ENCODE measurements around the gene OR6C76.
"Not testable (repeated sequence)": the region's sequence is repeated elsewhere in the genome, so short reads cannot be mapped to it uniquely, and the experiment has no call there.

OR6C76 gene

DNA sequence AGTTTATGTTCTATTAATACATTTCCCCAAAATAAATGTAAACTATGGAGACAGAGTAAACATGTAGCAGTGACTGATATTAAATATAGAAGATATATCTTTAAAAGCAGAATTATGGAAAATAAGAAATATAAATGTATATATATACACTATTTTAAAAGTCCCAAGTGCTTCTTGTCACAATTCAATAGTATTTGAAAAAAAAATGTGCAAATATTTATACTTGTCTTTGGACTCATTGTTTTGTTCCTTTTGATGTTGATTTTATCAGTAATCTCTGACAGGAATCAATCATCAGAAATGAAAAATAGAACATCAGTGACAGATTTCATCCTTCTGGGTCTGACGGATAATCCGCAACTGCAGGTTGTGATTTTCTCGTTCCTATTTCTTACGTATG lies at the start of gene OR6C76:
Gene OR6C76, plus strand, starts transcription at position 301 of the 400 bp plus-strand sequence. Its CDS starts 0 bp downstream, at position 301.
- no peak for DNase-seq (ENCODE audit: low read depth in 2 of 2)

DNA sequence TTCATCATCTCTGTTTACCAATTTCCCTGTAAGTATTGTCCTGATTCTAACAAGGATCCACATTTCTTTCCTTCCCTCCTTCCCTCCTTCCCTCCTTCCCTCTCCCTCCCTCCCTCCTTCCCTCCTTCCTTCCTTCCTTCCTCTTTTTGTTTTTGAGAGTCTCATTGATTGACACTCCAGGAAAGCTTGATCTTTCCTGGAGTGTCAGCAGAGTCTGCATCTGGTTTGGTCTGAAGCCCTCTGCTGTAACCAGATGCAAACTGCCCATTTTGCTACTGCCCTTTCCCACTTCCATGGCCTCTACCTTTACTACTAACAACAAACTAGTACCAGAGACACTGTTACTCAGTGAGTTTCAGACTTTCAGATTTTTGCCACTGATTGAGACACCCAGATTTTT lies 40.2 kb upstream of the OR6C76 start:
- DNase-seq (ENCODE audit: low read depth in 2 of 2) = no peak

DNA sequence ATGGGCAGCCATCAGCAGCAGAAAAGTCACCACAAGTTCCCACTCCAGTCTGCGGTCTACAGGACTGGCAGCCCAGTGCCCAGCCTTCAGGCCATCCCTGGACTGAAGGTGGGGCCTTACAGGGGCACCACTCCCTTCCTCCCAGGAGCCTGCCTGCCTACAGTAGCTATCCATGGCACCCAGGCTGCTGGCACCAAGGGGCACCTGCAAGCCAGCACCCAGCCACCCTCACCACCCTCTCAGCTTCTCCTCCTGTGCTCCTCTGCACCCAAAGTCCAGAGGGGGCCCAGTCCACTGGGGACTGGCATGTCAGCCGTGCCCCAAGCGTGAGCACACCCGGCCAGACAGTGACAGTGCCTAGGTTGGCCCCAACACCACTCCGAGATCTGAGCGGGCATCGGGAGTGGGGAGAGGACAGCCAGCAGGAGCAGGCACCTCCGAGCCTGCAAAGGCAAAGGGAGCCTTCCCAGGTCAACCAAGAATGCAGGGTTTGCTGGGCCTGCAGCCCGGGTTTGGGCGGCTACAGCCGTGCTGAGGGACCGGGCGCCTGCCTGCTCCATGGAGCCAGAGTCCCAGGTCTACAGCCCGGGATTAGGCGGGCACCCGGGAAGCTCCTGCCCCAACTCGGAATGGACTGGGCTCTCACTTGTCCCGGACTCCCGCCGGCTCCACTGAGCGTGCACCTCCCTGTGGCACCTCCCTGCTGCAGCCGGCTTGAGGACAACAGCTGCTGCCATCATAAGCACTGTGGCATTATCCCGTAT lies 33.8 kb upstream of the OR6C76 start:
- DNase-seq (ENCODE audit: low read depth in 2 of 2) = no peak

DNA sequence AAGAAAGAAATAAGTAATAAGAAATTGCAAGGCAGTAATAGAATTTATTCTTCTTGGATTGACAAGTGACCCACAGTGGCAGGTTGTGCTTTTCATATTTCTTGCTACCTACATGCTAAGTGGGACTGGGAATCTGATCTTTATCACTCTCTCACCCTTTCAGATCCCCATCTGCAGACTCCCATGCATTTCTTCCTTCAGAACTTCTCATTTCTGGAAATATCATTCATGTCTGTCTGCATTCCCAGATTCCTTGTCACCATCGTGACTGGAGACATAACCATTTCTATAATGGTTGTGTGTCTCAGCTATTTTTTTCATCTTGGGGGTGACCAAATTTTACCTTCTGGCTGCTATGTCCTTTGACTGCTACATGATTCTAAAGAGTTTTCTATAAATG lies 29.7 kb upstream of the OR6C76 start:
- no peak for DNase-seq (ENCODE audit: low read depth in 2 of 2)

DNA sequence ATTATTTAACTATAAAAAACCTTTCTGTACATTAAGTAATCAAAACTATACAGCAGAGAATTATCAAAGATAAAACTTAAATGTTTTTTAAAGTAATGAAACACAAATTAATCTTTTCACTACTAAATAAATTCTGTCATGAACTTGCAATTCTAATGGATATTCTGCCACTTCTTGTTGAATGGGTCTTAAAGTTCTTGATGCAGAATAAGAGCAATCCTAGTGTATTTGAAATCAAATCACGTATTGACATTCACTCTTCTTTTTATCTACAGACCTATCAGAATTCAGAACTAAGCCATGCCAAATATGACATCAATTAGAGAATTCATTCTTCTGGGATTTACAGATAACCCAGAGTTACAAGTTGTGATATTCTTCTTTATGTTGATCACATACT lies 25.8 kb upstream of the OR6C76 start, which contains the start of gene OR6C65:
Gene OR6C65, plus strand, starts transcription at position 301 of the 400 bp plus-strand sequence. Its CDS starts 0 bp downstream, at position 301.
- DNase-seq (ENCODE audit: low read depth in 2 of 2) = no peak

DNA sequence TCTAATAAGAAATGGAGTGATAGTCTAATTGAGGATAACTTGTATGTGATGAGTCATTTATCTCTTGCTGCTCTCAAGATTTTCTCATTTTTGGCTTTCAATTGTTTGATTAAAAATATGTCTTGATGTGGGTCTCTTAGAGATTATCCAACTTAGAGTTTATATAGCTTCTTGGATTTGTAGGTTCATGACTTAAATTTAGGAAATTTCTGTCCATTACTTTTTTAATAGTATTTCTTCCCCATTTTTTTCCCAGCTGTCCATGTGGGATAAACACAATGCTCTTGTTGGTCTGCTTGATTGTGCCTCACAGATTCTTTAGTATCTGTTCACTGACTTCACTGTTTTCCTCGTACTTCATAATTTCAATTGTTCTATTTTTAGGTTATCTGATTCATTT lies 18.2 kb upstream of the OR6C76 start:
- no peak for DNase-seq (ENCODE audit: low read depth in 2 of 2)

DNA sequence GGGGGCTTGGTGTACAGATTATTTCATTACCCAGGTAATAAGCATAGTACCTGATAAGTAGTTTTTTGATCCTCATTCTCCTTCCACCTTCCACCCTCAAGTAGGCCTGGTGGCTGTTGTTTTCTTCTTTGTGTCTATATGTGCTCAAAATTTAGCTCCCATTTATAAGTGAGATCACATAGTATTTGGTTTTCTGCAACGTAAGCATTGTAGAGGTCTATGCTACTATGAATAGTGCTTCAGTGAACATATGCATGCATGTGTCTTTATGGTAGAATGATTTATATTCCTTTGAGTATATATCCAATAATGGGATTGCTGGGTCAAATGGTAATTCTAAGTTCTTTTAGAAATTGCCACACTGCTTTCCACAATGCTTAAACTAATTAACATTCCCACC lies 16.9 kb upstream of the OR6C76 start:
- DNase-seq (ENCODE audit: low read depth in 2 of 2) = not testable (repeated sequence)

DNA sequence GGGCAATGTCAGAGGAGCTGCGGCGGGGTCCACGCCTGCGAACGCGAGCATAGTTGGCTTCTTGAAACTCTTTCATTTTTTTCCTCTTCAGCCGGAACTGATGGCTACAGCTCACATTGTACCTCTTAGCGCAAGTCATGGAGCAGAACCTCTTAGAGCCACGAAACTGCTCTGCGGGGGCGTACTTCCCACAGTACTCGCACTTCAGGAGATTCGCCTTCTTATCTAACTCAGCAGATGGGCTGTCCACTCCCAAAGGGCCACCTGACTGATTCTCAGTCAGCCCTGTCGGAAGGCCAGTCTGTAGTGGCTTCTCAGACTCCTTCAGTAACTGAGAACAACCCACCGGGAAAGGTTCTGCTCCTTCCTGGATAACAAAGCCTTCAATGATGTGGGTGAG lies 13.9 kb upstream of the OR6C76 start:
- not testable (repeated sequence) for DNase-seq (ENCODE audit: low read depth in 2 of 2)

DNA sequence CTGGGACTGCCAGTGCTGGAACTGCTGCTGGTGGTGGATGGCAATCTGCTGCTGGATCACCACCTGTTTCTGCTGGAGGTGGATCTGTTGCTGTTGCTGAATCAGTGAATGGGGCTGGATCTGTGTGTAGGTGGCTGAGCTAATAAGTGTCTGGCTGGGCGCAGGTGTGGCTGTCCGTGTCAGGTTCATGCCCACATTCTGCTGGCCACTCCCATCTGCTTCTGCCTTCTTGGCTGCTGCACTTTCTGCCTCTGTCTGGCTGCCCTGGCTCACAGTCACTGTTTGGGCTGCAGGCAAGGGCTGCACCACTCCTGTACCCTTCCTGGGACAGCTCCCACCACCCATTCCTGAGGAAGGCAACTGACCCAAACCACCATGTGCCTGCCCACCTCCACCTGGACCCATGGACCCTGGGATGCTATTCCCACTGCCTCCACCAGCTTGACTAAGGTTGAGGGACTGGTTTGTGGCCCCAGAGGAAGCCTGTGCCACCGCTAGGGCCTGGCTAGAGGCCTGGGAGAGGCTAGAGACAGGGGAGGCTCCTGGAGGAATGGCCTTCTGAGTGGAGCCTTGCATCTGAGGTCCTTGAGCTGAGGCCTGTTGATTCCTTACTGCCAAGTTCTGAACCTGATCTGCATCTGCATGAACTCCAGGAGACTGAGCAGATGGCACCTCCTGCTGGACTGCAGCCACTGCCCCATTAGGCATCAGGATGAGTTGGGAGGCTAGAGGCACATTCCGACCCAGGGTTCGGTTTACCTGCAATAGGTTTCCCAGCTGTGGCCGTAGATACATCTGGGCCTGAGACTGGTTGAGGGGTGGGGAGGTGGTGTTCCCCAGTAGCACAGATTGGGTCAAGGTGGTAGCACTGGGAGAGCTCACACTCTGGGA lies 12.3 kb upstream of the OR6C76 start:
- DNase-seq (ENCODE audit: low read depth in 2 of 2) = not testable (repeated sequence)

DNA sequence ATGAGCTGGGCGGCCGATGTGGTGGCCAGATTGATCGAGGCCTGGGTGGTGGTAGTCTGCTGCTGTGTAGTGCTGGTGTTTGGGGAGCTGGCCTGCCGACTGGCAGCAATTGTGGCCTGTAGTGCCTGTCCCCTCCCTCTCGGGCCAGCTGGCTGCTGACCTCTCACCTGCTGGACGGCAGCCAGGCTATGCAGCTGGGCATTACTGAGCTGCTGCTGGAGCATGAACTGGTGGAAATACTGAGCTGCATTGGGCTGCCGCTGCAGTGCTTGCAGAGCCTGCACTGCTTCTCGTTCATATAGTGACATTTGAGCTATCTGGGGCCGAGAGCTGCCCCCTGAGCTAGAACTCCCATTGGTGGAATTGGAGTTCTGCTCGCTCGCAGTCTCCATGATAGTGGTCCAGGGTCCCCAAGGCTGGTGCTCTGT lies 11.6 kb upstream of the OR6C76 start:
- DNase-seq (ENCODE audit: low read depth in 2 of 2) = not testable (repeated sequence)

DNA sequence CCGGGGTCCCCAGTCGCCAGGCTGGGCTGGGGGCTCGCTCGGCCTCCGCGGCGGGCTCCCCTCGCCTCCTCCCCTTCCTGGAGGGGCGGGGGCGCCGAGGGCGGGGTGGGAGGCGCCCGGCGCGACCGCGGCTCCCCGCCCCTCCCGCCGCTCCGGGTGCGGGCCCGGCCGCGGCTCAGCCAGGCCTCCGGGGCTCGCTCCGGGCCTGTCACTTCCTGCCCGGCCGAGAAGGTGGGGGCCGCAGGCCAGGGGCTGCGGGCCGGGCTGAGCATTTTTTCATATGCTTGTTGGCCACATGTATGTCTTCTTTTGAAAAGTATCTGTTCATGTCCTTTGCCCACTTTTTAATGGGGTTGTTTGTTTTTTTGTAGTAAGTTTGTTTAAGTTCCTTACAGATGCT lies 11.2 kb upstream of the OR6C76 start:
- not testable (repeated sequence) for DNase-seq (ENCODE audit: low read depth in 2 of 2)

DNA sequence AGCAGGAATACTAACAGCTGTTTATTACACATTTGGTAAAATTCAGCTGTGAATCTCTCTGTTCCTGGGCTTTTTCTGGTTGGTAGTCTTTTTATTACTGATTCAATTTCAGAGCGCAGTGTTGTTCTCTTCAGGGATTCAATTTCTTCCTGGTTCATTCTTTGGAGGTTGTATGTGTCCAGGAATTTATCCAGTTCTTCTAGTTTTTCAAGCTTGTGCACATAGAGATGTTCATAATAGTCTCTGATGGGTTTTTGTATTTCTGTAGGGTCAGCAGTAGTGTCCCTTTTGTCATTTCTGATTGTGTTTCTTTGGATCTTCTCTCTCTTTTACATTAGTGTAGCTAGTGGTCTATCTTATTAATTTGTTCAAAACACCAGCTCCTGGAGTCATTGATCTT lies 9.1 kb upstream of the OR6C76 start:
- DNase-seq (ENCODE audit: low read depth in 2 of 2) = no peak

DNA sequence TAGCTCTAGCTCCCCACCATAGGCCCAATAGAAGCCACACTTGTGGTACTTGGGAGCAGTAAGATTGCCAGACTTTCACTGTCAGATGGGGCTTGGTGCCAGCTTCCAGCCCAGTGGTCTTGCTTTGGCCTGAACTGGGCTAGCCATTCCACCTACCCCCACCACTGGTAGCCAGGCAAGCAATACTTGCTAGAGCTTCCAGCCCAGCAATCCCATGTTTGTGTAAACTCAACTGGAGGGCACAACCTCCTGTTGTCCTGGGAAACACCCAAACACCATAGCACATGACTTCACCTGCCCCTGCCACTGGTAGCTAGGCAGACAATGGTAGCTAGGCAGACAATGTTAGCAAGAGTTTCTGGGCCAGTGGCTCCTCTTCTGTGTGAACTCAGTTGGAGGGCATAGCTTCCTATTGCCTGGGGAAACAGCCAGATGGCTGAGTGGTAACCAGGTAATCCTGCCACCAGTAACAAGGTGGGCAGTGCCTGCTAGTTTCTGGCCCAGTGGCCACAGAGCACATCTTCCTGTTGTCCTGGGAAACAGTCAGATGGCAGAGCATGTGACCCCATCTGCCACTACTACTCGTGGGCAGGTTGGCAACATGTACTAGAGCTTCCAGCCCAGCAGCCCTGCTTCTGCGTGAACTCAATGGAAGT lies 5.6 kb upstream of the OR6C76 start:
- DNase-seq (ENCODE audit: low read depth in 2 of 2) = no peak

DNA sequence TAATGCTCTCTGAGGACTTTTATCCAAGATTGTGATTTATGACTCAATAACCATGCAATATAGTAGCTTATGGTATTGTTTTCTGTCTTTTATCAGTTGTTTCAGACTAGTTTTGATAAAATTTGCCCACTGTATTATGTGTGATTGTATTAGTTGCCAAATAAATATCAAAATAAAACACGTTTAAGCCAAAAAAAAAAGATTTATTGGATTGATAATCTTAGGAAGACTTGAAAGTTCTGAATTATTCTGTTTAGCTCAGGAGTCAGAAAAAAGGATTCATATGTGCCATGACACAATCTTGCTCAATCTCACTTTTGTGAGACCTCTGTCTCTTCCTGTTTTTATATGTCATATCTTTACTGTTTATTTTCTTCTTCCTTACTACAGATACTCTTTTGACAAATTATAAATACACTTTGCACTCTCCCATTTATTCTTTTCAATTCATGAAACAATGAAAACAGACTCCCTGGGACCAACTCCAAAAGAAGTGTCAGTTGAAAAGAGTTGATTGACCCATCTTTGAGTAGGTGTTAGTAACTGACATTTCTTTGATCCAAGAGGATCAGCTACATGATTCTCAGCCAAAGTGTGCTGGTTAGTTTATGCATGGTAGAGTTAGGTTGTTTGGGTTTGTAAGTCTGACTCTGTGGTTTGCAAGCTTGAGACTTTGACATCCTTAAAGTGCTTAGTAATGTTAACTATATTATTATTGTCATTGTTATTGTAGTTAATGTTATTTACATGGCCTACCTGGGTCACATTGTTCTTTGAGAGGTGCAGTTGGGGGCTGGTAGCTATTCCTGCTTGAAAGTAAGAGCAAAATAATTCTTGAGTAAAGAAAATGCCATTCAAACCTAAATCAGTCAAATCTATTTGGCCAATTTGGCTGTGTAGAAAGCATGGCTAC lies 2.5 kb downstream of the OR6C76 start:
- DNase-seq (ENCODE audit: low read depth in 2 of 2) = no peak

DNA sequence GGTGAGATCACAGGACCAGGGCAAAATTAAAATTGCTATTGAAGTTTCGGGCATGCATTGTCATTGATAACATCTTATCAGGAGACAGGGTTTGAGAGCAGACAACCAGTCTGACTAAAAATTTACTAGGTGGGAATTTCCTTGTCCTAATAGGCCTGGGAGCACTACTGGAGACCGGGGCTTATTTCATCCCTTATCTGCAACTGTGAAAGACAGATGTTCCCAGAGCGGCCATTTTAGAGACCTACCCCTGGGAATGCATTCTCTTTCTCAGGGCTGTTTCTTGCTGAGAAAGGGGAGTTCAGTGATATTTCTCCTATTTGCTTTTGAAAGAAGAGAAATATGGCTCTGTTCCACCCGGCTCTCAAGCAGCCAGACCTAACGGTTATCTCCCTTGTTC lies 15.2 kb downstream of the OR6C76 start:
- not testable (repeated sequence) for DNase-seq (ENCODE audit: low read depth in 2 of 2)

DNA sequence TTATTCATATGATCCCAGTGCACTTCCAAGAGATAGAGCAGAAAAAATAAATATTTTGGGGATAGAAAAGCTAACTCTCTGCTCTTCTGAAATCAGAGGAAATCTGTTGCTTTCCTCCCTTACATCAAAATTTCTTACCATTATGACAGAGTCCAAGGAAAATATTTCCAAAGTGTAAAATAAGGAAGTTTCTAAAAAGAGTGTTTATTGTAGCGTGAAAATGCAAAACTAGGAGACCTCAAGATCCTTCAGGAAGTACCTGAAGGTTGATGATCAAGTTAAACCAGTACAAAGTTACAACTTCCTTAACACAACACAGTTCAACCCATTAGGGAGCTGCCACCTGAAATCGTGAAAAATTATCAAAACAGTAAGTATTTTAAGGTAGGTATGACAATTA lies 17.7 kb downstream of the OR6C76 start, which contains the start of gene OR6C2:
Gene OR6C2, plus strand, starts transcription at position 301 of the 400 bp plus-strand sequence. CDS start 8,138 bp downstream, outside the sequence.
- DNase-seq (ENCODE audit: low read depth in 2 of 2) = no peak

DNA sequence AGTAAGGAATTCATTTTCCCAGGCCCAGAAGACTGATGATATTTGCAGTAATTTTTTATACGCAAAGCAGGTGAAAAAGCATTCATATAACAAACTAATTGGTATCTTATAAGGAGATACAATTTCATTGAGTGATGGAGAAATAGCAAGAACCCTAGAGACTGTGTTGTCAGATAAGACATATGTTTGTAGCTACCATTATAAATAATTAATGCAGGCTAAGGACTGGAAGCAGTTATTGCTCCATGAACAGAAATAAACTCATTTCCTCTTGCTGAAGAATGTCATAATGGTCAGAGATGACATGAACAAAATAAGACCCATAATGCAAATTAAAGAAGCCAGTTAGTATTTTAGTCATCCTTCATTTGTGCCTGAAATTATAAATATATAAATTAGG lies 19.3 kb downstream of the OR6C76 start:
- no peak for DNase-seq (ENCODE audit: low read depth in 2 of 2)

DNA sequence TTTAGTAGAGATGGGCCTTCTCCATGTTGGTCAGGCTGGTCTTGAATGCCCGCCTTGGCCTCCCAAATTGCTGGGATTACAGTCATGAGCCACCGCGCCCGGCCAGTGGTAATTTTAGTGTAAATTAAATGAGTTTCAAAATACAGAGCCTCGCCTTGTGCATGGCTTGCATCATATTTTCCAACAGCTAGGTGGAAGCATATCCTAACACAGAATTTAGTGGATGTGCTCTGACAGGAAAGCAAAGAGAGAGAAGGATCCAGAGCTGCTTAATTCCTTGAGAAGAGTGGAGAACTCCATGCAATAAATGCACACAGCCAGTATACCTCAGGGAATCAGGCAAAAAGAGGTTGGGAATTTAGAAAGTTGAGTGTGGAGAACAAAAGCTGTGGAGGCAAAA lies 20.3 kb downstream of the OR6C76 start:
- no peak for DNase-seq (ENCODE audit: low read depth in 2 of 2)

DNA sequence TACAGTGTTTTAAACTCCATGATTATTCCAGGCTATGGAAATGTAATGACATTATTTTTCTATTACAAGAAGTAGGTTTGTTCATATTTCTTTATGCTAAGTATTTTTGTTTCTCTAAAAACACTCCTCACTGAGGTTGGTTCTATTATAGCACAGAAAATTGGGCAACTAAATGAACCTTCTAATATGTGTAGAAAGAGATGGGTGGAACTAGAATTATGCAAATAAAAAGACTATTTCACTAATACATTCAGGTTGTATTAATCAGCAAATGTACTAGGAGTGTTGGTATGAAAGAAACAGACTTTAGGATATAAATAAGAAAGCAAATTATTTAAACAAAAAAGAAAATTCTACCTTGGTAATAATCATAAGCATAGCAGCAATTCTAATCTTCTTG lies 22.8 kb downstream of the OR6C76 start:
- DNase-seq (ENCODE audit: low read depth in 2 of 2) = no peak

DNA sequence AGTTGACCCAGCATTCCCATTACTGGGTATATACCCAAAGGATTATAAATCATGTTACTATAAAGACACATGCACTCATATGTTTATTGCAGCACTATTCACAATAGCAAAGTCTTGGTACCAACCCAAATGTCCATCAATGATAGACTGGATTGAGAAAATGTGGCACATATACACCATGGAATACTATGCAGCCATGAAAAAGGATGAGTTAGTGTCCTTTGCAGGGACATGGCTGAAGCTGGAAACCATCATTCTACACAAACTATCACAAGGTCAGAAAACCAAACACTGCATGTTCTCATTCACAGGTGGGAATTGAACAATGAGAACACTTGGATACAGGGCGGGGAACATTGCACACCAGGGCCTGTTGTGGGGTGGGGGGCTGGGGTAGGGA lies 38.9 kb downstream of the OR6C76 start:
- DNase-seq (ENCODE audit: low read depth in 2 of 2) = not testable (repeated sequence)

DNA sequence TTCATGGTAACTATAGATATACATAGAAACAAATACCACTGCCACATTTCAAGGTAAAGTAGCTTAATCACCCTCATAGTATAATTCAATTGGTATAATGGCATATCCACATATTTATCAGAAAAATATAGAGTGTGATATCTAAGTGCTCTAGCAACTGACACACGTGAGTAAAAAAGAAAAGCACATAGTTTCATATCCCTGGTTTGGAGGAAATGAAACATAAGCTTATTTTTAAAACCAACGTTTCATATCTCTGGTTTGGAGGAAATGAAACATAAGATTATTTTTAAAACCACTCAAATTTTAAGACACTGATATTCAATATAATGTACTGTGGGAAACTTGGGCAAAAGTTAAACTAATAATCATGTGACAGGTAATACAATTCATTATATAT lies 41.8 kb downstream of the OR6C76 start:
- DNase-seq (ENCODE audit: low read depth in 2 of 2) = no peak
